ENCODE results near the gene KMT2A.

GRCh38 chr11:118442908-118443589 is 6.8 kb downstream of the KMT2A start:
- no peak for TF ChIP-seq CTCF (conservative IDR thresholded peaks at IDR 0.05)
- no peak for TF ChIP-seq ZFX (IDR thresholded peaks at IDR 0.05)
